HG02798 (cell line): ENCODE measurements around the gene RASAL2.
"Not testable (repeated sequence)": the region's sequence is repeated elsewhere in the genome, so short reads cannot be mapped to it uniquely, and the experiment has no call there.

Experiments
- ATAC-seq: cut with Tn5 transposase; IDR thresholded peaks from one replicate; pipeline ENCODE4 v1.9.1; 2021; ENCODE audit warnings: mild to moderate bottlenecking; ENCODE audit not compliant: unreplicated experiment, poor library complexity

Gene RASAL2

DNA sequence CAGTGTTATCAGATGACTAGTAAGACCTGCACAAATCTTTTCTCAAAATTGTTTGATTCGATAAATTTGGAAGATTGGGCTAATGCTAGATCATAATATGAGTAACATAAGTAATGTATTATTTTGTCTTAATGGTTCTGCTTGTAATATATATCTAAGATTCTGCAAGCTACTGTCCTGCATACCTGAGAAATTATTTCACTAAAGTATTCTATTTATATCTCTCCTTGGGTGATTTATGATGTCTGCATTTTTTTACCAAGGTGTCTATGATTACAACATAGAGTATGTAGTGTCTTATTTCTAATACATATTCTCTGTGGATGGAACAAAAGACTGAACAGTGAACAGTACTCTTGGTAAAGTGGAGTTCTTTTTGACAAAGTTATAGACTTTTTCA lies 236.2 kb downstream of the RASAL2 start:
- no peak for ATAC-seq

DNA sequence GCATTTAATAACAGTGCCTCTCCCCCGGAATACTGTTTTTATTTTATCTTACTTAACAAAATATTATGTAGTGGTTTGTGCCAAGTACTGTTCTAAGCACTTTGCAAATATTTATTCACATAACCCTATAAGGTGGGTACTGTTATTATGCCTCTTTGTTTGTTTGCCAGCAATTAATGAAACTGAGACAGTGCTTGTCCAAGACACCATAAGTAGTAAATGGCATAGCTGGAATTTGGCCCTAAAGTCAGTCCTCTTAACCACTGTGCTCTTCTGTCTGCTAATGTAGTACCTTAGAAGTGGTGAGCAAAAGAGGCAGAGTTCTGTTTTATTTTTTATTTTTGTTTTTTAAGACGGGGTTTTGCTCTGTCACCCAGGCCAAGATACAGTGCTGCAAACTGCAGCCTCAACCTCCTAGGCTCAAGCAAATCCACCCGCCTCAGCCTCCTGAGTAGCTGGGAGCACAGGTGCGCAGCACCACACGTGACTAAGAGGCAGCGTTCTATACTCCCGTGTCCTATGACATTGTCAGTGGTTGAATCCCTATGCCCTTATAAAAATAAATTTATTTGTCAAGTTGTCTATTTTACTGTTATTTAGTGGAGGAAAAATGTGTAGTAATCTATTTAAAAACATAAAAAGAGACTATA lies 237.1 kb downstream of the RASAL2 start:
- no peak for ATAC-seq

DNA sequence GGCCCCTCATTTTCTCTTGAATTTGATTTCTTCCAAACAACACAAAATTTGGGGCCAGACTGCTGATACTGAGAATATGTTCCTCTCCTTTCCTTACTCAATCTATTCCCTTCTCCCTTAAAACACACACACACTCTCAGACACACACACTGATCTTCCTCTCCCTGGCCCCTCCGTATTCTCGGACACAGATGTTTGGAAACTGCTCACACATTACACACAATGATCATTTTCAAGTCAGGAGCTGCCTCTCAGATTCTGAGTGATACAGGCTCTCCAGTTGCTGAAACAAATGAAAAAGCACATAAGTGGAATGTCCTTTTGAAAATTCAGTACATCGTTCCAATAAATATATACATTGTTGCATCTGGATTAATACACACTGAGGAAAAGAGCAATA lies 241.5 kb downstream of the RASAL2 start:
- ATAC-seq = no peak

DNA sequence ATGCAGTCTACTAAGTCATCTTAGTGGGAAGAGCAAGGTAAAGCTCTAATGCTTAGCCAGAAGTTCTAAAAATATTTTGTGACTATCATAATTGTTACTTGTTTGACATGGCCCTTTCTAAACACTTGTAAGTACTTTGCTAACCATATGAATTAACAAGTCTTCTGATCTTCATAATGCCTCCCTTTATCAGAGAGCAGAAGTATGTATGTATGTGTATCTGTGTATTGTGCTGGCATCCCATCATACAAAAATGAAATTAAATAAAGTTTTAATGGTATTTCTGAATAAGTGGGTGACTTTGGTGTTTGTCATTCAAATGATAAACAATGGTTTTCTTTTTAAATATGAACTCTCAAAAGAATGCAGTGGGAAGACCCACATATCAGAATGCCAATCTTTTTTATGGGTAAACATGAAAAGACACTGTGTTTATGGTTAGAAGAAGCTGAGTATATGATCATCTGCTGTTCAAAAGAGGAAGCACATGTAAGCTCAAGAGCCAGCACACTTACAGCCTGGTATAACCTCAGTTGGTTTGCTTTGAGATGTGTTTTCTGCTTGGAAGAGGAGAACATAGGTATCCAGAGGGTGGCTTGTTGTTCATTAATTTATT lies 243.3 kb downstream of the RASAL2 start:
- no peak for ATAC-seq

DNA sequence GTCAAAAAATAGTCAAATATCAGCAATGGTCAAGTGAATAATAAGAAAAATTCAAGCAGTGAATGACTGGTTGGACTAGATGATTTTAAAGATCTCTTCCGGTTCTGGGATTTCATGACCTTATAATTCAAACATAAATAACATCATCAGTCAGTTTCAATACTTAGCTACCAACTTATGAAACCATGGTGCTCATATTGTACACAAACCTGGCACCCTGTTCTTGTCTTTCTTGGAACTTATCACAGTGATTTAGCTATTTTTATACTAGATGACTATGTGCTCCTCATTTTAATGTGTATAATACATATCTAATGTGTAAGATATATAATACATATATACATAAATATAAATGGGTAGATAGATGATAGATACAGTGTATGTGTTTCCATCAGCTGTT lies 245.9 kb downstream of the RASAL2 start:
- no peak for ATAC-seq

DNA sequence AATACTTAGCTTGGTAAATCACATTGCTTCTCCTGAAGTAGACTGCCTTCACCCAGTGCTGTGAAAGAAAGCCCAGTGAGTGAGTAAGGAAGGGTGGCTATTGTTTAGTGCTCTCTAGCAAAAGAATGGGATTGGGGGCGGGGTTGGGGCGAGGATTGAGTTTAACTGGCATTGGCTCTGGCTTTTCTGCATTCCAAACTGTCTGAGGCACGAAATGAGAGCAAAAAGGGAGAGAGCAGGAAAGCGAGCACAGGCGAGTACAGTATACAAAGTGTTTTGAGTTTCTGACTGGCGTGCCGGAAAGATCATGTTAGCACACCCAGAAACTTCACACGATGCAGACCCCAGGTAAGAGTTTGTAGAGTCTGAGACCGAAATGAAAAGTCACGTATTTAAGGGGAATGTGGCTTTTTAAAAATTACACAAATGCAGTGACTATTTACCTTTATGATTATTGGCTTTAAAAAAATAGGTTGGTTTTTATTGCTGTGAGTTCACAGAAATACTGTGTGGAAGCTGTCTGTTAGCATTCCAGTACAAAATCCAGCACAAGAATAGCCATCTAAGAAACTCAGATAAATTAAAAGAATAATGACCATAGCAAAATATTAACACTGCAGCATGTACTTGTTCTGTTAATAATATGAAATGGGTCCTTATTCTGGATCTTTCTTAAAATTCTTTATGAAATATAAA lies 247.5 kb downstream of the RASAL2 start:
- ATAC-seq = no peak

DNA sequence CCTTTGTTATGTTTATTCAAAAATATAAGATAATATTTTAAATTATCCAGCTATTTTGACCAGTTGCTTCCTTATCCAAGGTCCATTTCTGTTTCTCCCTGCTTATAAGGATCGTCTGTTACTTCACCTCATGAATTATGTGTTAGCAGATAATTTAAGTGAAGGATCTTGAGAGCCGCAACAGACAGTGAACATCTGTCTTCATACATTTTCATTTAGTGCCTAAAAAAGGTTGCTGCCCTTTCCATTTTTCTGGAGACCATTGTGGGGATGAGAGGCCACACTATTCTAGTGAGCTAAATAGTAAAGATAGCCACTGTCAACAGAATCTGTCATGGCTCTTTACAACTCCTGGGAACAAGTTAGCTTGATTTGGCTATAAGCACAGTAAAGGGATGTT lies 248.8 kb downstream of the RASAL2 start:
- no peak for ATAC-seq

DNA sequence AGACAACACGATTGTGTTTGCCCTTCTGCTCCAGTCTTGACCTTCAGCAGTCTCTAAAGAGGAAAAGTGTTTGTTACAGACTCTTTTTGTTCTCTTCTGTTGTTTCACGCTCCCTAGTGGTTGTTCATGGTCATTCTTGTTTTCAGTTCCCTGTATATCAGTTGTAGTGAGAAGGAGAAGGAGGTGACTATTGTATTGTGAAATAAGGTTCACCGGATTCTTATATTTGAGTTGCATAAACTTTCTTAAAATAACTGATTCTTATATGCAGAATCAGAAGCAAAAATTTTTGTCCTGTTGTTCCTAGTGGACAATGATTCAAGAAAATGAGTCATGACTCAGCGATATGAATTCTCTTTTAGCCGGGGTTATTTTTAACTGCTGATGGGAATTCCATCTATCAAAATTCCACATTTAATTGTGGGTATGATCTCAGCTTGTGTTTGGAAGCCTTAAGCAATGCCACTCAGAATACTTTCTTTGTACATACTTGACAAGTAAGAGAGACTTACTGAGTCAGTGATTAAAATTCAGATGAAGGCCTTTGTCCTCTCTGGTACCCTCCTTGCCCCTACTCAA lies 250.7 kb downstream of the RASAL2 start:
- peak; percentile 62 for ATAC-seq

DNA sequence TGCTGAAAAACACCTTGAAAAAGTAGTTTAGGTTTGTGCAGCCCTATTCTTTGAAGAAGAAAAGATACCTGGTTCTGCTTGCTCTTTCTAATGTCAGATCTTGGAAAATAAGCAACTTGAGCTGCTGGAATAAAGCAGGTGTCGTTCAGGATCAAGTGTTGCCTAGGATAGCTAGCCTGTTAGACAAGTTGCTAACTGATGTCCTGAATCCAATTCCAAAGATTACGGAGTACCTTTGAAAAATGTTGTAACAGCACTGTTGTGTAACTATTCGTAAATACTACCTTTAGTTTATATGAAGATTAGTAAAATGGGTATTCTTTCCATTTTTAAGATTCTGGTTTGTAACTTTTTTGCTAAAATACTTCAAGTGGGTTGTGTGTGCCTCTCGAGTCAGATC lies 251.3 kb downstream of the RASAL2 start:
- ATAC-seq = no peak

DNA sequence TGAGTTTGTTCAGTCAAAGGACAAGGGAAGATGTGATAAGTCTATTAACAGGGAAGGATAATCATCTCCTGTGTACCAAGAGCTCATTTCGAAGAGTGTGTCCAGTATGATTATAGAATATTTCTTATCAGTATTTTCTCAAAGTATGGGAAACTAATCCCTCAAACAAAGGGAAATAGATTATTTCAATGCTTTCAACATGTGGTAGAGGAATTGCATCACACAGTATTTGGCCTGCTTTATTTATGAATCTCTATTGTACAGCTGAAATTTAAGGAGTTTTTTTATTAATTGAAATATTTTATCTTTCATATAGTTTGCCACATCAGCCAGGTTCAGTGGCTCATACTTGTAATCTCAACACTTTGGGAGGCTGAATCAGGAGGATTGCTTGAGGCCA lies 251.9 kb downstream of the RASAL2 start:
- ATAC-seq = no peak

DNA sequence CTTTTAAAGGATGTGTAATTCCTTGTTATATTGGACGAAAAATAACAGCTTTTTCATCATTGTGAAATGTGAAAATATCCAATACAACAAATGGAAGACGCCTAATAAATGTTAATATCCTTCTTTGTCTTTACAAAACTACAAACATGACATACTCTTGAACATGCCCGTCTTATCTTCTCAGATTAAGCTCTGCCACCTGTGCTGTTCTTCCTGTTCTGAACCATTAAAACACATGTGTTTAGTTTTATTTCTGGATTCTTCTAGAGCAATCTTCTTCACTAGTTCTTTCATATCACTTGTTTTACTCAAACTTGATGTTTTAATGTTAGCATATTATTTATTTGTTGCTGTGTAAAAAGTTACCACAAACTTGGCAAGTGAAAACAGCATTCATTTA lies 255.9 kb downstream of the RASAL2 start:
- ATAC-seq = no peak

DNA sequence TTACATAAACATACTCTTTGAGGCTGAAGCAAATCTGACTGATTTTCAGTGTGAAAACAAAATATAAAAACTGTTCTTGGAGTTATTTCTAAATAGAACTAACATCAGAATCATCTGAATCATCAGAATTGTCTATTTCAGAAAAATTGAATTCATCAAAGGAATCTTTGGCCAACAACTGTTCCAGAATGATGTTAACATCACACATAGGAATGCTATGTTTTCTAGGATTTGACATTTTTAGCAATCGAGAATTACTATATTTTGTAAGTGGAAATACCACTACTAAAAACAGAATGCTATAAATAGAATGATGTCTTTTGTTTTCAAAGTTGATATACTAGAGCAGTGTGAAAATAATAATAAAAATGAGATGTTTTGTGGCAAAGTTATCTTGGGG lies 258.0 kb downstream of the RASAL2 start:
- ATAC-seq = not testable (repeated sequence)

DNA sequence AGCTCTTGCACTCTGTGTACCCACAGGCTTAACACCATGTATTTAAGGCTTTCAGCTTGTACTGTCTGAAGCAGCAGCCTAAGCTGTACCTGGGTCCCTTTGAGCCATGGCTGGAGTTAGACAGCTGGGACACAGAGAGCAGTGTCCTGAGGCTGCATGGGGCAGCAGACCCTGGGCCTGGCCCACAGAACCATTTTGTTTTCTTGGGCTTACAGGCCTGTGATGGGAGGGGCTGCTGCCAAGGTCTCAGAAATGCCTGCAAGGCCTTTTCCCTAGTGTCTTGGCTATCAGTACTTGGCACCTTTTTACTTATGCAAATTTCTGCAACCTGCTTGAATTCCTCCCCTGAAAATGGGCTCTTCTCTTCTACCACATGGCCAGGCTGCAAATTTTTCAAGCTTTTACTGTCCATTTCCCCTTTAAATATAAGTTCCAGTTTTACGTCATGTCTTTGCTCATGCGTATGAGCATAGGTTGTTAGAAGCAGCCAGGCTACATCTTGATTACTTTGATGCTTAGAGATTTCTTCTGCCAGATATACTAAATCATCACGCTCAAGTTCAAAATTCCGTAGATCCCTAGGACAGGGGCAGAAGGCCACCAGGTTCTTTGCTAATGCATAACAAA lies 259.0 kb downstream of the RASAL2 start:
- no peak for ATAC-seq

DNA sequence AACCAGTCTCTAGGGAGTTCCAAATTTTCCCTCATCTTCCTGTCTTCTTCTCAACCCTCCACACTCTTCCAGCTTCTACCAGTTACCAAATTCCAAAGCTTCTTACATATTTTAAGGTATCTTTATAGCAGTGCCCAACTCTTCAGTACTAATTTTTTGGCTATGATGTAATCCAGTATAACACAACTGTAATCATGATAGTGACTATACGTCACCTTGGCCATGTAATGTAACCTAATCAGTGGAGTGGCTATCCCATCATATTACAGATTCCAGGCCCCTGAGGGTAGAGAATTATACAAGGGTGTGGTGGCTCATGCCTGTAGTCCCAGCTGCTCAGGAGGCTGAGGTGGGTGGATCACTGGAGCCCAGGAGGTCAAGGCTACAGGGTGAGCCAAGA lies 259.6 kb downstream of the RASAL2 start:
- no peak for ATAC-seq

DNA sequence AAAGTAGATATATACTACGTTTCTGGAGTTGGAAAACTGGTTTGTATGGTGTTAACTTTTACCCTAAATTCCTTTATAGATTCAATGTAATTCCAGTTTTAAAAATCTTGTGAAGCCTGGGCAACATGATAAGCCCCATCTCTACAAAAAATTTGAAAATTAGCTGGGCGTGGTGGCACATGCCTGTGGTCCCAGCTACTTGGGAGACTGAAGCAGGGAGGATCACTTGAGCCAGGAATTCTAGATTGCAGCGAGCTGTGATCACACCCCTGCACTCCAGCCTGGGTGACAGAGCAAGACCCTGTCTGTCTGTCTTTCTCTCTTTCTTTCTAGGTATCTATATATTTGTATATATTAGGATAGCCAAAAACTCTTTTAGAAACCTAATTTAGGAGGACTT lies 260.9 kb downstream of the RASAL2 start:
- no peak for ATAC-seq

DNA sequence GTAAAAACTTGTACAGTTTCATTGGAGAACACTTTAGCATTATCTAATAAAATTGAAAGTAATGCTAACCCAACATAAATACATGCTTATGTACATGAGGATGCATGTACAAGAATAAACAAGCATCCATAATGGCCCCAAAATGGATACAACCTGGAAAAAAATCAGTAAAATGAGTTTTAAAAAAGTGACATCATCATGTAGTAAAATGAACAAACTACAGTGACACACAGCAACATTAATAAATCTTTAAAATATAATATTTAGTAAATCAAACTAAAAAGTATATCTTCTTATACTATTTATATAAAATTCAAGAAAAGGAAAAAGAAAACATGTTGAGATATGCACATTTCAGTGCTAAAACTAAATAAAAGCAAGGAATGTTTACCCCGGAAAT lies 262.4 kb downstream of the RASAL2 start:
- no peak for ATAC-seq

DNA sequence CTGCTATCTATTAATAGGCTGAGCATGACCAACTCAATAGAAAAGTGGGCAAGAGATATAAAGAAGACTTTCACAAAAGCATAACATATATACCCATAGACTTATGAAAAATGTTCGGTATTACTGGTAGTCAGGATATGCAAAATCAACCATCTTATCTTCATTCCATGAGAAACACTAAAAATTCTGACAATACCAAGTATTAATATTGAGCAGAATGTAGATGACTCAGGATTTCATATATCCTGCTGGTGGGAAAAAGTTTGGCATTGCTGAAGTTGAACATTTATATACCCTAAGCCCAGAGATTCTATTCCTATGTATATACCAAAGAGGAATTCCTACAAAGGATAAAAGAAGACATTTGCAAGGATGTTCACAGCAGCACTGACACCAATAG lies 264.6 kb downstream of the RASAL2 start:
- ATAC-seq = no peak

DNA sequence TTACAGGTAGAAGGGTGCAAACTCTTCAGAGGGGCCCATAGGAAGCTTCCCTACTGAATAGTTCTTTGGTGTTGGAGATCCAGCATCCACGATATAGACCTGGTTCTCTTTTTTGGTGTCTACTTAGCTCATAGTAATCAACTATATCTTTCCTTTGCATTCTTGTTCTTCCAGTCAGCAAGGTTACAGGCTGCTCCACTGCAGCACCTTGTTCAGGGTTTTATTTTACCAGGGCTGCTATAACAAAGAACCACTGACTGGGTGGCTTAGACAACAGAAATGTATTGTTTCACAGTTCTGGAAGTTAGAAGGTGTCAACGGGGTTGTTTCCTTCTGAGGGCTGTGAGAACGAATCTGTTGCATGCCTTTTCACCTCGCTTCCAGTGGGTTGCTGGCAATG lies 266.5 kb downstream of the RASAL2 start:
- no peak for ATAC-seq

DNA sequence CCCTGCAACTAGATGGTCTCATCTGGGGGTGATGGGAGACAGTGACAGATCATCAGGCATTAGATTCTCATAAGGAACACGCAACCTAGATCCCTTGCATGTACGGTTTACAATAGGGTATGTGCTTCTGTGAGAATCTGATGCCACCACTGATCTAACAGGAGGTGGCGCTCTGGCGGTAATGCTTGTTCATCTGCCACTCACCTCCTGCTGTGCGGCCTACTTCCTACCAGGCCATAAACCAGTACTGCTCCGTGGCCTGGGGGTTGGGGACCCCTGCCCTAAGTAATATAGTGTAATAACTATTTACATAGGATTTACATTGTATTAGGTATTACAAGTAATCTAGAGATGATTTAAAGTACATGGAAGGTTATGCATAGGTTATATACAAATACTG lies 267.9 kb downstream of the RASAL2 start:
- peak; percentile 57 for ATAC-seq

DNA sequence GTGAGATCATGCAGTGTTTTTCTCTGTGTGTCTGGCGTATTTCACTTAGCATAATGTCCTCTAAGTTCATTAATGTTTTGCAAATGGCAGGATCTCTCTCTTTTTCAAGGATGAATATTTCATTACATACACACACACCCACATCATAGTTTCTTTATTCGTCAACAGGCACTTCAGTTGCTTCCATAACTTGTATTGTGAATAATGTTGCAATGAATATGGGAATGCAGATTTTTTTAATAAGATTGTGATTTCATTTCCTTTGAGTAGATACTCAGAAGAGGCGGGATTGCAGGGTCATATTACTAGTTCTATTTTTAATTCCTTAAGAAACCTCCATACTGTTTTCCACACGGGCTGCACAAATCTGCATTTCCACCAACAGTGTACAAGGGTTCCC lies 268.8 kb downstream of the RASAL2 start:
- no peak for ATAC-seq

DNA sequence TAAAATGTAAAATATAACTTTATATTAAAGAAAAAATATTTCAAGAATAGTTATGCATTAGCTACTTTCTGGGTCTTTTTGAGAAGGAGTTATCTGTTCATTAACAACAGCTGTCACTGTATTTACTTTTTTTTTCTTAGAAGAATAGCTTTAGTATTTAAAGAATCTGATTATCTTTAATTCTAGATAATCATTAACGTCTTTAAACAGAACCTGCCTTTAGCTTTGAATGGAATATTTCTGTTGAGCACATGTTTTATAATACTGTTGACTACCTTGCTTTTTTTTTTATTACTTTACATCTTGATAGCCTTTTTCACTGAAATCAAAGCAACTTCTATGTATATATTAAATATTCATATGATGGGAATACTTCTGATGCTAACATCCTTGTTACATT lies 270.9 kb downstream of the RASAL2 start:
- no peak for ATAC-seq
